K562 (cell line): Measurements from ENCODE around the gene PMVK. TPM values are rescaled to one million over a fixed set of nuclear protein-coding genes. Genes with fewer than 3 reads are reported as not detected.
A peak's percentile ranks its signal among the peaks of the same experiment; 100 is the strongest.

Experiments
- ATAC-seq: fragments of 200-7000 bp; cut with Tn5 transposase; 3 replicates; pipeline ENCODE4 v1.9.1; 2020; ENCODE audit warnings: moderate library complexity
- BruUV-seq: library from RNA; stranded (reverse); fragments of 400-500 nt; replicated peaks from 2 replicates; lab custom pipeline; 2021; lab: Mats Ljungman, UMichigan
- CTCF ChIA-PET: fragments of 300-600 bp; formaldehyde crosslinking; extraction: SDS; loops from one replicate; lab custom pipeline; 2021; ENCODE audit warnings: low intra/inter-chr PET ratio; lab: Yijun Ruan, JAX
- POLR2A ChIA-PET: fragments of 300-600, 350-650 bp; sonication (Branson Sonifier 250); formaldehyde crosslinking; extraction: SDS; loops from one replicate; lab custom pipeline; 2021; ENCODE audit warnings: antibody characterized with exemption, inconsistent platforms; lab: Yijun Ruan, JAX
- DNase-seq, 4 experiments: peaks; one replicate each; pipeline versions ENCODE4 v3.0.0 to v3.0.0-alpha.2; 2011 to 2018; ENCODE audit warnings: low spot score in 3 of 4, mixed read lengths in 3 of 4; ENCODE audit errors: extremely low read depth in 1 of 4
- FAIRE-seq: peaks from 2 replicates; lab custom pipeline; 2011; peaks lifted over from hg19 to GRCh38; lab: Jason Lieb, UNC
- H2AFZ ChIP-seq: 2 replicates; pipeline ENCODE4 v1.6.0; 2011; ENCODE audit warnings: low read depth, low read length, control low read depth, inconsistent platforms
- H3K27ac ChIP-seq: fragments of 200-600 bp; 3 replicates; pipeline ENCODE4 v1.8.0; 2011; ENCODE audit warnings: low read depth, mild to moderate bottlenecking, control low read depth, inconsistent platforms, low read length, moderate library complexity, mixed read lengths; ENCODE audit errors: extremely low read depth
- H3K27me3 ChIP-seq, 2 experiments: fragments of 300-600 bp in 1 of 2; 2 replicates in 1 of 2; 3 replicates in 1 of 2; pipeline versions ENCODE4 v1.6.0 to v1.8.0; 2011; ENCODE audit warnings: inconsistent platforms in 2 of 2, low read length in 2 of 2, mild to moderate bottlenecking in 1 of 2, mixed read lengths in 1 of 2, moderate library complexity in 1 of 2; ENCODE audit not compliant: control insufficient read depth in 2 of 2, insufficient read depth in 2 of 2
- H3K36me3 ChIP-seq: fragments of 300-600 bp; 3 replicates; pipeline ENCODE4 v1.8.0; 2011; ENCODE audit warnings: mild to moderate bottlenecking, low read length, inconsistent platforms; ENCODE audit not compliant: control insufficient read depth, insufficient read depth
- H3K4me1 ChIP-seq, 2 experiments: fragments of 200-600 bp in 1 of 2; replicated peaks in 1 of 2; 2 replicates in 1 of 2; 3 replicates in 1 of 2; pipeline versions ENCODE4 v1.5.1 to v1.8.0; 2011; ENCODE audit warnings: inconsistent platforms in 2 of 2, low read length in 2 of 2, mild to moderate bottlenecking in 1 of 2, mixed read lengths in 1 of 2, moderate library complexity in 1 of 2; ENCODE audit not compliant: control insufficient read depth in 2 of 2, insufficient read depth in 2 of 2
- H3K4me2 ChIP-seq: 2 replicates; pipeline ENCODE4 v1.6.1; 2011; ENCODE audit warnings: low read length, control low read depth, inconsistent platforms, mixed read lengths; ENCODE audit not compliant: insufficient read depth
- H3K4me3 ChIP-seq: fragments of 200-600 bp; sonication (generic), shearing (Covaris generic); 2 replicates; pipeline ENCODE4 v1.5.1; 2016; ENCODE audit warnings: control low read depth, inconsistent platforms
- H3K79me2 ChIP-seq: fragments of 200-600 bp; 3 replicates; pipeline ENCODE4 v1.8.0; 2011; ENCODE audit warnings: low read length, inconsistent platforms; ENCODE audit not compliant: control insufficient read depth, insufficient read depth
- H3K9ac ChIP-seq, 2 experiments: 2 replicates each; pipeline versions ENCODE4 v1.6.0 to v1.6.1; 2011; ENCODE audit warnings: low read depth in 2 of 2, low read length in 2 of 2, control low read depth in 1 of 2, inconsistent platforms in 1 of 2, mild to moderate bottlenecking in 1 of 2, mixed read lengths in 1 of 2; ENCODE audit not compliant: insufficient read depth in 1 of 2
- H3K9me1 ChIP-seq: one replicate; pipeline ENCODE4 v1.6.0; 2011; ENCODE audit warnings: inconsistent platforms, mild to moderate bottlenecking, low read length, moderate library complexity; ENCODE audit not compliant: control insufficient read depth, insufficient read depth
- H3K9me3 ChIP-seq: replicated peaks from 2 replicates; pipeline ENCODE4 v1.5.1; 2011; ENCODE audit warnings: low read depth, low read length, inconsistent platforms; ENCODE audit not compliant: control insufficient read depth, insufficient read depth
- H4K20me1 ChIP-seq: replicated peaks from 2 replicates; pipeline ENCODE4 v1.6.1; 2011; ENCODE audit warnings: low read length, inconsistent platforms, mixed read lengths; ENCODE audit not compliant: control insufficient read depth, insufficient read depth
- CHD4 ChIP-seq: fragments of 200-600 bp; sonication (generic); IDR thresholded peaks from 3 replicates; pipeline ENCODE4 v1.6.1; 2012; ENCODE audit warnings: low read depth, mild to moderate bottlenecking, mixed read lengths, low read length, inconsistent platforms; ENCODE audit not compliant: insufficient read depth, insufficient replicate concordance, poor library complexity, severe bottlenecking
- FOXA1 ChIP-seq: fragments of 450-650 bp; IDR thresholded peaks from 2 replicates; pipeline ENCODE4 v1.6.1; 2016; ENCODE audit warnings: mild to moderate bottlenecking, borderline replicate concordance
- HNRNPK ChIP-seq: fragments of 200-400 bp; formaldehyde crosslinking; IDR thresholded peaks from one replicate; pipeline ENCODE4 v1.6.1; 2018; ENCODE audit warnings: mild to moderate bottlenecking, low read depth, low read length; ENCODE audit not compliant: poor library complexity, severe bottlenecking
- HOXB6 ChIP-seq: fragments of 250-450 bp; sonication (Bioruptor Pico); IDR thresholded peaks from 2 replicates; pipeline ENCODE4 v1.5.1; 2022; ENCODE audit warnings: mild to moderate bottlenecking, borderline replicate concordance
- KHSRP ChIP-seq: fragments of 450-650 bp; IDR thresholded peaks from 2 replicates; pipeline ENCODE4 v1.6.1; 2017
- NCOA1 ChIP-seq: fragments of 450-650 bp; IDR thresholded peaks from 2 replicates; pipeline ENCODE4 v1.6.1; 2016; ENCODE audit warnings: low read depth
- NCOA6 ChIP-seq: fragments of 450-650 bp; IDR thresholded peaks from 2 replicates; pipeline ENCODE4 v1.6.1; 2017; ENCODE audit warnings: mild to moderate bottlenecking
- NRF1 ChIP-seq, 2 experiments: fragments of 450-650 bp; IDR thresholded peaks in 1 of 2; conservative IDR thresholded peaks in 1 of 2; 2 replicates each; pipeline ENCODE4 v1.6.1; 2014; ENCODE audit warnings: mild to moderate bottlenecking in 2 of 2
- PCBP1 ChIP-seq: fragments of 200-400 bp; formaldehyde crosslinking; IDR thresholded peaks from 2 replicates; pipeline ENCODE4 v1.6.1; 2018; ENCODE audit warnings: mild to moderate bottlenecking, low read depth, low read length; ENCODE audit not compliant: poor library complexity, severe bottlenecking
- RFX5 ChIP-seq: IDR thresholded peaks from 2 replicates; pipeline ENCODE4 v1.6.1; 2011; ENCODE audit warnings: low read depth, mild to moderate bottlenecking, improper control_type of control experiment, low read length
- SRF ChIP-seq, 2 experiments: fragments of 250-450, 450-650 bp in 1 of 2; sonication (Bioruptor Pico) in 1 of 2; sonication (generic) in 1 of 2; formaldehyde crosslinking; IDR thresholded peaks; 2 replicates each; pipeline versions ENCODE4 v1.5.0 to v1.5.1; 2020 to 2022; ENCODE audit warnings: mild to moderate bottlenecking in 1 of 2, missing genetic modification reagents in 1 of 2
- TAL1 ChIP-seq: fragments of 450-650 bp; IDR thresholded peaks from 2 replicates; pipeline ENCODE4 v1.6.1; 2016; ENCODE audit warnings: mild to moderate bottlenecking
- ZC3H11A ChIP-seq: IDR thresholded peaks from 2 replicates; pipeline ENCODE4 v1.6.1; 2012; ENCODE audit warnings: low read depth, low read length, improper control_type of control experiment
- WGBS: fragments of 100-300 bp; shearing (Covaris generic); methylation state at CpG from one replicate; pipeline ENCODE4 v1.1.6; 2016; ENCODE audit warnings: low coverage, mixed read lengths; ENCODE audit not compliant: insufficient coverage; ENCODE audit errors: missing lambda C conversion rate; 5-methylcytosine and 5-hydroxymethylcytosine counted together
- in situ Hi-C: fragments of 300-500 bp; cut with MboI; formaldehyde crosslinking; loops from 4 replicates; pipeline ENCODE4 v1.15.0; 2018; ENCODE audit warnings: inconsistent platforms, mixed read lengths
- intact Hi-C: fragments of 100-400 bp; cut with micrococcal nuclease; formaldehyde crosslinking; loops from 2 replicates; pipeline ENCODE4 v1.14.2; 2022
- polyA plus RNA-seq, 8 experiments: library from polyadenylated mRNA; depleted of rRNA in 4 of 8; stranded (reverse) in 5 of 8; unstranded in 3 of 8; fragments of >200 nt; fragmentation: Nextera tagmentation in 2 of 8; fragmentation: Illumina TruSeq in 1 of 8; extraction: Ambion mirVana in 2 of 8; extraction: Trizol in 1 of 8; gene quantifications; 2 replicates each; pipeline versions ENCODE4 v1.2.1 to v1.2.3, GENCODE V29; 2011 to 2014; ENCODE audit warnings: inconsistent platforms in 1 of 8, missing spikeins in 1 of 8
- total RNA-seq, 7 experiments: library from RNA; depleted of rRNA in 6 of 7; stranded (reverse); fragments of >200 nt in 6 of 7; fragmentation: Illumina TruSeq in 2 of 7; extraction: Trizol in 2 of 7; gene quantifications; 2 replicates each; pipeline versions ENCODE4 v1.2.1 to v1.2.3, GENCODE V29; 2011 to 2021; ENCODE audit warnings: low replicate concordance in 1 of 7
- TF ChIP-seq, protein P1 (sequence below): fragments of 450-650 bp; formaldehyde crosslinking; IDR thresholded peaks from 2 replicates; pipeline ENCODE4 v1.4.0; 2020; ENCODE audit warnings: mild to moderate bottlenecking
- TF ChIP-seq, protein P2 (sequence below): fragments of 250-450 bp; sonication (Bioruptor Pico); IDR thresholded peaks from 2 replicates; pipeline ENCODE4 v1.4.0; 2020; ENCODE audit warnings: mild to moderate bottlenecking, moderate library complexity, borderline replicate concordance

The PMVK gene
- total and polyA plus RNA-seq, 9 of the 15 experiments (the other 6 are each of a cell fraction or from before 2014, with no cell fraction given): 1.1 to 15.3 (median 6.3) TPM

DNA sequence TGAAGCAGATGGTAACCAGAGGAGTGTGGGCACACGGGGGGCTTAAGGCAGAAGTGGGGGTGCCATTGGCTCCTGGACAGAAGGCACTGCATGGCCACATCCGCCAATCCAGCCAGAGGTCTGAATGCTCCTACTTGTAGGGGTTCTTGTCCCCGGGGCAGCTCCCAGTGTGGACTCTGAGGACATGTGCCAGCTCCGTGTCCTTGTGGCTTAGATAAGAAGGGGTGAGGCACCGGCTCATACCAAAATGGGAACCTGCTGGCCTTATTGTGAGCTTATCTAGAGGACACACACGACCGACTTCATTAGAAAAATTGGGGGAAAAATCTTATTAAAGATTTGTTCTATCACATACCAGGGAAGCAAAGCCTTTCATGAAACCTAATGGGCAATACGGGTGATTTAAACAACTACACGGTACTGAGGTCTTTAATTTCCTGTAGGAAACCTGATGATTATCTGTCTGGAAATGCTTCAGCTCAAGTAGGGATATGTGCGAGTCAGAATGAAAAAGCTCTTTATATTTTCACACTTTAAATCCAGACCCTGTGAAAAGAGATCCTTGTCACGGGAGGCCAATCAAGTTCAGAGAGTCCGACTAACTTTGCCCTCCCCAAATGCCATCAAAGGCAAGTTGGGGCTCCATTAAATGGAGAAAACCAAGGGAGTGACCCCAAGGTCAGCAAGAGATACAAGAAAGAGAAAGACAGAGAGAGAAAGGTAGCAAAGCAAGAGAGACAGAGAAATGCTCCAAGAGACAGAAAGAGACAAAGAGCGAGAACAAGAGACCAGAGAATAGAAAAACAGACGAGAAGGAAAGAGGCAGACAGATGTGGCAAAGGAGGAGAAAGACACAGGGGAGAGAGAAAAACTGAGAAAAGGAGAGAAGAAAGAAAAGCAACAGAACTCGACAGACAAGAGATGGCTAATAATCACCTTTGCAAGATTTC, 52.3 kb downstream of the PMVK start (continued):
- TF ChIP-seq SRF (CRISPR knock-in tag; IDR thresholded peaks at IDR 0.05) (peak in 1 of 2 experiments; percentile 58; a peak in 1 of 4 replicates), TAL1 (peak; percentile 88)
- TF ChIP-seq, protein P1, sequence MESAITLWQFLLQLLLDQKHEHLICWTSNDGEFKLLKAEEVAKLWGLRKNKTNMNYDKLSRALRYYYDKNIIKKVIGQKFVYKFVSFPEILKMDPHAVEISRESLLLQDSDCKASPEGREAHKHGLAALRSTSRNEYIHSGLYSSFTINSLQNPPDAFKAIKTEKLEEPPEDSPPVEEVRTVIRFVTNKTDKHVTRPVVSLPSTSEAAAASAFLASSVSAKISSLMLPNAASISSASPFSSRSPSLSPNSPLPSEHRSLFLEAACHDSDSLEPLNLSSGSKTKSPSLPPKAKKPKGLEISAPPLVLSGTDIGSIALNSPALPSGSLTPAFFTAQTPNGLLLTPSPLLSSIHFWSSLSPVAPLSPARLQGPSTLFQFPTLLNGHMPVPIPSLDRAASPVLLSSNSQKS (CRISPR knock-in tag): no peak

GRCh38 chr1:154881820-154882535, 54.5 kb downstream of the PMVK start:
- DNase-seq: no peak
- Histone ChIP-seq H3K27ac (no peak overlapping the region), H3K79me2 (no peaks in the 10 kb centered on the region), H4K20me1 (0 out of 2 replicates have a peak, but pooled peaks cover 2% of the 10 kb centered on the region), H2AFZ (no peak overlapping the region), H3K36me3 (no peaks in the 10 kb centered on the region), H3K9ac (no peak overlapping the region), H3K9me1 (peaks cover 3% of the 10 kb centered on the region), H3K27me3 (peaks cover 0 to 22% of the 10 kb centered on the region in 2 experiments; a peak in 2 of 5 replicates), H3K4me3 (no peak overlapping the region), H3K9me3 (no peaks in the 10 kb centered on the region), H3K4me2 (no peak overlapping the region), H3K4me1 (peaks cover 27 to 33% of the 10 kb centered on the region in 2 experiments)
- ChIA-PET POLR2A (interaction anchor here (0.6 to 1.3 kb wide), 5 partner anchors 9 to 302 kb away, joined by 3 to 5 read pairs (median 3); no protein-coding TSS in a partner anchor), CTCF (no interaction called here)
- WGBS: 46% methylated on average over 7 of the region's 10 CpGs
- FAIRE-seq: no peak
- in situ Hi-C loops: loop anchor here (5.0 kb wide), 1 partner anchor 115 kb away; no protein-coding TSS in a partner anchor
- no TSS peak for BruUV-seq
- intact Hi-C loops: no loop called here
- TF ChIP-seq NCOA6 (no peak), ZC3H11A (no peak), KHSRP (no peak), CHD4 (no peak), FOXA1 (no peak), PCBP1 (no peak), NRF1 (conservative IDR thresholded peaks at IDR 0.05 in 1 of 2, IDR thresholded peaks at IDR 0.05 in 1 of 2) (no peak), RFX5 (no peak), HOXB6 (CRISPR knock-in tag) (no peak), HNRNPK (no peak), NCOA1 (no peak)
- TF ChIP-seq, protein P2, sequence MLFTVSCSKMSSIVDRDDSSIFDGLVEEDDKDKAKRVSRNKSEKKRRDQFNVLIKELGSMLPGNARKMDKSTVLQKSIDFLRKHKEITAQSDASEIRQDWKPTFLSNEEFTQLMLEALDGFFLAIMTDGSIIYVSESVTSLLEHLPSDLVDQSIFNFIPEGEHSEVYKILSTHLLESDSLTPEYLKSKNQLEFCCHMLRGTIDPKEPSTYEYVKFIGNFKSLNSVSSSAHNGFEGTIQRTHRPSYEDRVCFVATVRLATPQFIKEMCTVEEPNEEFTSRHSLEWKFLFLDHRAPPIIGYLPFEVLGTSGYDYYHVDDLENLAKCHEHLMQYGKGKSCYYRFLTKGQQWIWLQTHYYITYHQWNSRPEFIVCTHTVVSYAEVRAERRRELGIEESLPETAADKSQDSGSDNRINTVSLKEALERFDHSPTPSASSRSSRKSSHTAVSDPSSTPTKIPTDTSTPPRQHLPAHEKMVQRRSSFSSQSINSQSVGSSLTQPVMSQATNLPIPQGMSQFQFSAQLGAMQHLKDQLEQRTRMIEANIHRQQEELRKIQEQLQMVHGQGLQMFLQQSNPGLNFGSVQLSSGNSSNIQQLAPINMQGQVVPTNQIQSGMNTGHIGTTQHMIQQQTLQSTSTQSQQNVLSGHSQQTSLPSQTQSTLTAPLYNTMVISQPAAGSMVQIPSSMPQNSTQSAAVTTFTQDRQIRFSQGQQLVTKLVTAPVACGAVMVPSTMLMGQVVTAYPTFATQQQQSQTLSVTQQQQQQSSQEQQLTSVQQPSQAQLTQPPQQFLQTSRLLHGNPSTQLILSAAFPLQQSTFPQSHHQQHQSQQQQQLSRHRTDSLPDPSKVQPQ (CRISPR knock-in tag): no peak
- ATAC-seq: no peak
